Pancreas (tissue), 10 donors: ENCODE measurements around the gene HAAO. TPM values are rescaled to one million over a fixed set of nuclear protein-coding genes. Genes with fewer than 3 reads are reported as not detected.

Experiments
- ATAC-seq, 4 donors: fragments of 200-7000 bp; cut with Tn5 transposase; one replicate each; pipeline versions ENCODE4 v1.8.0 to v1.9.1; 2020; ENCODE audit warnings: mild to moderate bottlenecking in 4 of 4, moderate library complexity in 4 of 4
- DNase-seq, 6 donors: peaks; one replicate each; pipeline ENCODE4 v3.0.0-alpha.2; 2020
- FAIRE-seq: peaks from 2 replicates; lab custom pipeline; 2012; peaks lifted over from hg19 to GRCh38; lab: Jason Lieb, UNC
- H3K27ac ChIP-seq, 4 donors: fragments of 200-600 bp; sonication (generic); 1 replicate in 3 of 4; 2 replicates in 1 of 4; pipeline versions ENCODE4 v1.5.0 to v1.8.0; 2020
- H3K27me3 ChIP-seq, 4 donors: fragments of 200-600 bp; one replicate each; pipeline ENCODE4 v1.8.0; 2021
- H3K36me3 ChIP-seq, 3 donors: fragments of 200-600 bp; sonication (generic) in 1 of 3; one replicate each; pipeline versions ENCODE4 v1.5.0 to v1.8.0; 2020 to 2021
- H3K4me1 ChIP-seq, 3 donors: fragments of 200-600 bp; one replicate each; pipeline ENCODE4 v1.8.0; 2021
- H3K4me3 ChIP-seq, 4 donors: fragments of 200-600 bp; sonication (generic) in 2 of 4; one replicate each; pipeline versions ENCODE4 v1.5.0 to v1.8.0; 2020 to 2021
- H3K9me3 ChIP-seq, 4 donors: fragments of 200-600 bp; one replicate each; pipeline ENCODE4 v1.8.0; 2021
- CTCF ChIP-seq, 4 donors: fragments of 200-600 bp; sonication (generic) in 3 of 4; IDR thresholded peaks; one replicate each; pipeline versions ENCODE4 v1.5.0 to v1.8.0; 2021; ENCODE audit warnings: antibody characterized with exemption in 4 of 4
- WGBS, 2 donors: extraction: QIAGEN DNeasy Blood & Tissue Kit; methylation state at CpG; one replicate each; pipeline ENCODE4 v1.1.7; 2013; 5-methylcytosine and 5-hydroxymethylcytosine counted together
- intact Hi-C, 3 donors: fragments of 100-400 bp; cut with DNase I; formaldehyde crosslinking; loops; one replicate each; pipeline versions ENCODE4 v1.11.1 to v1.14.2; 2022
- polyA plus RNA-seq, 2 donors: library from polyadenylated mRNA; stranded (reverse); fragments of 200-250 nt; gene quantifications; one replicate each; pipeline ENCODE4 v1.2.3, GENCODE V29; 2013
- total RNA-seq, 6 donors: library from RNA; stranded (reverse); fragmentation: NEBNext Ultra II Directional in 4 of 6; extraction: Animal tissue kit (Norgen Biotek cat#: 25700) in 4 of 6; gene quantifications; one replicate each; pipeline versions ENCODE4 v1.2.1 to v1.2.4, GENCODE V29; 2021 to 2023
- donor health status: healthy with polysubstance abuse.
- donor health status: DM: no; HTN: no; CAD: no; lungs with moderate emphysema.
- donor health status: DM: no; HTN: no; CAD: no.
- donor health status: control.
- donor health status: control.
- donor health status: Bipolar disorder and iron deficiency.
- donor health status: DM: yes; HTN: yes; CAD: no.
- donor health status: DM: no; HTN: no; CAD: no.
- donor health status: DM: no; HTN: no; CAD: no.
- donor health status: DM: yes; HTN: yes; CAD: no.

The HAAO gene
- total and polyA plus RNA-seq, 8 donors = 10.9 to 35.4 (median 21.5) TPM

GRCh38 chr2:42813763-42814162 is 21.4 kb upstream of the HAAO start:
- no peaks in the 10 kb centered on the region for H3K9me3 ChIP-seq
- H3K4me1 ChIP-seq = peaks cover 2 to 8% (median 7%) of the 10 kb centered on the region in 3 donors
- intact Hi-C loops = no loop called here
- no peaks in the 10 kb centered on the region for H3K36me3 ChIP-seq
- TF ChIP-seq CTCF (IDR thresholded peaks at IDR 0.05) = no peak
- H3K27ac ChIP-seq = no peak overlapping the region
- no peak for FAIRE-seq
- DNase-seq = no peak
- H3K4me3 ChIP-seq = no peak overlapping the region
- WGBS, 2 donors = 88 to 91% methylated on average over 2 of the region's 2 CpGs
- ATAC-seq = no peak
- no peaks in the 10 kb centered on the region for H3K27me3 ChIP-seq

GRCh38 chr2:42812899-42813479 is 20.6 kb upstream of the HAAO start:
- DNase-seq (no peak), ATAC-seq (no peak), FAIRE-seq (no peak)
- Histone ChIP-seq H3K4me3 (no peak overlapping the region), H3K27ac (no peak overlapping the region), H3K27me3 (no peaks in the 10 kb centered on the region), H3K4me1 (peaks cover 10 to 15% (median 10%) of the 10 kb centered on the region in 3 donors), H3K9me3 (no peaks in the 10 kb centered on the region), H3K36me3 (no peaks in the 10 kb centered on the region)
- TF ChIP-seq CTCF (IDR thresholded peaks at IDR 0.05) = peak in 3 of 4 donors; percentile 29 to 51 (median 35)
- 8 to 24% methylated on average over 1 of the region's 1 CpG for WGBS, 2 donors
- intact Hi-C loops = no loop called here

GRCh38 chr2:42810971-42811811 is 18.8 kb upstream of the HAAO start:
- H3K4me3 ChIP-seq = peak overlapping the region; percentile 38 to 56 (median 51)
- peak in 3 of 4 donors; percentile 1 to 13 (median 10) for ATAC-seq
- peak in 5 of 6 donors; percentile 37 to 84 (median 53) for DNase-seq
- no peaks in the 10 kb centered on the region for H3K9me3 ChIP-seq
- no peaks in the 10 kb centered on the region for H3K27me3 ChIP-seq
- no peak for TF ChIP-seq CTCF (IDR thresholded peaks at IDR 0.05)
- WGBS, 2 donors = 39 to 44% methylated on average over 46 to 51 of the region's 51 CpGs
- intact Hi-C loops = no loop called here
- no peaks in the 10 kb centered on the region for H3K36me3 ChIP-seq
- peak overlapping the region; percentile 99 to 100 (median 100) for H3K27ac ChIP-seq
- H3K4me1 ChIP-seq = peaks cover 10 to 19% (median 11%) of the 10 kb centered on the region in 3 donors
- FAIRE-seq = no peak

- no peaks in the 10 kb centered on the region for H3K9me3 ChIP-seq
- H3K36me3 ChIP-seq = no peaks in the 10 kb centered on the region
- intact Hi-C loops = no loop called here
- no peak for TF ChIP-seq CTCF (IDR thresholded peaks at IDR 0.05)
- no peak for FAIRE-seq
- peak; percentile 91 to 98 (median 96) for DNase-seq
- ATAC-seq = peak; percentile 78 to 87 (median 87)
- 2 to 3% methylated on average over 55 to 83 of the region's 83 CpGs for WGBS, 2 donors
- no peaks in the 10 kb centered on the region for H3K27me3 ChIP-seq
- H3K4me1 ChIP-seq = peaks cover 10 to 19% (median 11%) of the 10 kb centered on the region in 3 donors
- peak overlapping the region; percentile 99 to 100 (median 100) for H3K27ac ChIP-seq
- H3K4me3 ChIP-seq = peak overlapping the region; percentile 38 to 56 (median 51)
These were observed 18.0 kb upstream of the HAAO start for GRCh38 chr2:42810121-42810970.
